CD4-positive, CD25-positive, alpha-beta regulatory T cell (primary cell): ENCODE results near the gene SCGB3A2. TPM values are rescaled to one million over a fixed set of nuclear protein-coding genes. Genes with fewer than 3 reads are reported as not detected.

Experiments used
- ATAC-seq, 2 donors: fragments of 150-1000 bp; cut with Tn5 transposase; one replicate each; pipeline ENCODE4 v1.10.0; 2021; ENCODE audit warnings: low read depth in 2 of 2, moderate number of reproducible peaks in 2 of 2, moderate library complexity in 1 of 2
- DNase-seq, 3 donors: peaks; one replicate each; pipeline versions ENCODE4 v3.0.0 to v3.0.0-alpha.2; 2012 to 2022; ENCODE audit warnings: mixed read lengths in 1 of 3
- H3K27ac ChIP-seq: one replicate; pipeline ENCODE4 v1.7.0; 2013; ENCODE audit warnings: mild to moderate bottlenecking, low read length; ENCODE audit not compliant: insufficient read depth, poor library complexity, severe bottlenecking
- H3K27me3 ChIP-seq: one replicate; pipeline ENCODE4 v1.7.0; 2013; ENCODE audit warnings: low read length; ENCODE audit not compliant: control insufficient read depth, insufficient read depth
- H3K36me3 ChIP-seq: one replicate; pipeline ENCODE4 v1.7.0; 2013; ENCODE audit warnings: mild to moderate bottlenecking, low read length, moderate library complexity; ENCODE audit not compliant: control insufficient read depth, insufficient read depth
- H3K4me1 ChIP-seq: 2 replicates; pipeline ENCODE4 v1.7.0; 2013; ENCODE audit warnings: mild to moderate bottlenecking, low read length; ENCODE audit not compliant: insufficient read depth, control insufficient read depth, poor library complexity, severe bottlenecking
- H3K4me3 ChIP-seq: one replicate; pipeline ENCODE4 v1.7.0; 2013; ENCODE audit warnings: low read depth, mild to moderate bottlenecking, low read length, moderate library complexity
- H3K9me3 ChIP-seq, 2 experiments: 1 replicate in 1 of 2; 2 replicates in 1 of 2; pipeline ENCODE4 v1.7.0; 2013; ENCODE audit warnings: low read length in 2 of 2, mild to moderate bottlenecking in 1 of 2, moderate library complexity in 1 of 2; ENCODE audit not compliant: control insufficient read depth in 2 of 2
- H3K27ac Mint-ChIP-seq, 3 donors: one replicate each; pipeline ENCODE4 v1.8.0; 2020 to 2022; ENCODE audit warnings: mild to moderate bottlenecking in 3 of 3, mixed read lengths in 3 of 3, moderate library complexity in 2 of 3
- H3K27me3 Mint-ChIP-seq: one replicate; pipeline ENCODE4 v1.8.0; 2022; ENCODE audit warnings: mild to moderate bottlenecking, mixed read lengths
- H3K36me3 Mint-ChIP-seq: one replicate; pipeline ENCODE4 v1.8.0; 2020; ENCODE audit warnings: mixed read lengths
- H3K4me1 Mint-ChIP-seq, 4 donors: one replicate each; pipeline ENCODE4 v1.8.0; 2020 to 2022; ENCODE audit warnings: mixed read lengths in 4 of 4, mild to moderate bottlenecking in 1 of 4
- H3K4me3 Mint-ChIP-seq, 4 donors: one replicate each; pipeline ENCODE4 v1.8.0; 2020 to 2022; ENCODE audit warnings: mild to moderate bottlenecking in 4 of 4, mixed read lengths in 4 of 4, moderate library complexity in 3 of 4
- H3K9me3 Mint-ChIP-seq, 7 donors: one replicate each; pipeline ENCODE4 v1.8.0; 2020 to 2022; ENCODE audit warnings: mixed read lengths in 7 of 7, mild to moderate bottlenecking in 3 of 7, moderate library complexity in 2 of 7
- polyA plus RNA-seq, 4 donors: library from polyadenylated mRNA; unstranded; fragments of 300-500 nt; fragmentation: Illumina TruSeq; gene quantifications; one replicate each; pipeline ENCODE4 v1.2.3, GENCODE V29; 2021
- total RNA-seq: library from RNA; stranded (reverse); gene quantifications from one replicate; pipeline ENCODE4 v1.2.3, GENCODE V29; 2022

The SCGB3A2 gene
- total and polyA plus RNA-seq, 5 donors from 2014 or later = not detected

DNA sequence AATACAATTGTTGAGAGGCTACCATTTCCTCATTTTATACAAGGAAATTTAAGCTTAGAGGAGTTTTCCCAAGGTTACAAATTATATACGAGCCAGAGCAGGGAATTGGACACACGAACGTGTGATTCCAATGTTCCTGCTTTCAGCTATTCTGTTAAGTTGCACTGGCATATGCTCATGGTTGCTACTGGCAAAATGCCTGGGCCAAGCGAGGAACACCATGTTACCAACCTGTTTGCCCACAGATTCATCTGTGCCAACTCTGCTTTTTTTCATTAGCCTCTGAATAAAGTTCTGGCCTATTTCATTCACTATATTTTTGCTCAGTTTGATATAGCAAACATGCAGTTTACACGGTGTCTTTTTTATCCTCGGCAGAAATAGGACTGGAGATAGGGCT lies 32.9 kb downstream of the SCGB3A2 start:
- no peak for ATAC-seq

DNA sequence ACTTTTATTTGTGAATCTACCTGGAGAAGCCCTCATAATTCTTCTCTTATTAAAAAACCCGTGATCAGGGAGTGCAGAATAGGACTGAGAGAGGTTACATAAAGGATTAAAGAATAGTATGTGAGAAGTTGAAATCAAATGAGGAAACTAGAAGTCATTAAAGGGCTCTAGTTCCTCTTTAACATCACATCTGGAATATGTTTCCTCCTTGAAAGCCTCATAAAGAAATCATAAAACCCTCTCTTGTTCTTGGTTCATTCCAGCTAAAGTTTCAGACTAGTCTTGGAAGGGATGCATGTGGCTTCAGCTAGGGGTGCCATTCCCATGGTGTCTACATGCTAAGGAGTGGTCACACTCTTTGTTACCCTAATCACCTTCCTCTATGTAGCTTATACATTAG lies 33.5 kb downstream of the SCGB3A2 start:
- H3K4me3 Mint-ChIP-seq = no peak overlapping the region
- Histone ChIP-seq H3K36me3 (no peaks in the 10 kb centered on the region), H3K4me1 (no peaks in the 10 kb centered on the region), H3K4me3 (no peak overlapping the region), H3K27ac (no peak overlapping the region), H3K27me3 (no peaks in the 10 kb centered on the region), H3K9me3 (no peaks in the 10 kb centered on the region)
- ATAC-seq = no peak
- peaks cover 4% of the 10 kb centered on the region for H3K27me3 Mint-ChIP-seq
- no peak for DNase-seq
- H3K9me3 Mint-ChIP-seq = peaks cover 0 to 2% (median 0%) of the 10 kb centered on the region in 7 donors
- H3K36me3 Mint-ChIP-seq = no peaks in the 10 kb centered on the region
- no peaks in the 10 kb centered on the region for H3K4me1 Mint-ChIP-seq
- no peak overlapping the region for H3K27ac Mint-ChIP-seq

More for the DNA sequence above, 32.9 kb downstream of the SCGB3A2 start:
- Histone ChIP-seq H3K9me3 (no peaks in the 10 kb centered on the region), H3K27ac (no peak overlapping the region), H3K4me3 (no peak overlapping the region), H3K4me1 (no peaks in the 10 kb centered on the region), H3K27me3 (no peaks in the 10 kb centered on the region), H3K36me3 (no peaks in the 10 kb centered on the region)
- no peak for DNase-seq
- H3K27ac Mint-ChIP-seq = no peak overlapping the region
- peaks cover 2% of the 10 kb centered on the region for H3K27me3 Mint-ChIP-seq
- H3K9me3 Mint-ChIP-seq = peaks cover 0 to 2% (median 0%) of the 10 kb centered on the region in 7 donors
- no peak overlapping the region for H3K4me3 Mint-ChIP-seq
- no peaks in the 10 kb centered on the region for H3K36me3 Mint-ChIP-seq
- H3K4me1 Mint-ChIP-seq = no peaks in the 10 kb centered on the region

DNA sequence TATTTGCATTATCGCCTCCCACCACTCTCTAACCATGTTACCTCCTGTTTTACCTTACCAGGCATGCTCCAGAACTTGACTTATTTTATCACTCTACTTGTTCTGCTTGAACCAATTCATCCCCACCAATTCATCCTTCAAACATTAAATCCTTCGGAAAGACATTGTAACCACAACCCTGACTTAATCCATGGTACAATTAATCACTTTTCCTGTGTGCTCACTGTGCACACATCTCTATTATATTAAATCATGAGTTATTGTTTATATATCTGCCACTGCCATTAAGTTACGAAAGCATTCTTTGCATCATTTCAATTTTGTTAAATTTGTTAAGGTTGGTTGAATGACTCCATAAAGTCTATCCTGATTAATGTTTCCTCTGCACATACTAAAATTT lies 35.3 kb downstream of the SCGB3A2 start:
- H3K4me3 Mint-ChIP-seq = no peak overlapping the region
- no peaks in the 10 kb centered on the region for H3K27me3 ChIP-seq
- H3K36me3 ChIP-seq = no peaks in the 10 kb centered on the region
- no peak overlapping the region for H3K4me3 ChIP-seq
- H3K9me3 Mint-ChIP-seq = peaks cover 0 to 4% (median 0%) of the 10 kb centered on the region in 7 donors
- H3K4me1 Mint-ChIP-seq = no peaks in the 10 kb centered on the region
- H3K9me3 ChIP-seq = no peaks in the 10 kb centered on the region
- ATAC-seq (no peak), DNase-seq (no peak)
- no peaks in the 10 kb centered on the region for H3K36me3 Mint-ChIP-seq
- H3K27ac ChIP-seq = no peak overlapping the region
- no peak overlapping the region for H3K27ac Mint-ChIP-seq
- no peaks in the 10 kb centered on the region for H3K4me1 ChIP-seq
- H3K27me3 Mint-ChIP-seq = peaks cover 4% of the 10 kb centered on the region

DNA sequence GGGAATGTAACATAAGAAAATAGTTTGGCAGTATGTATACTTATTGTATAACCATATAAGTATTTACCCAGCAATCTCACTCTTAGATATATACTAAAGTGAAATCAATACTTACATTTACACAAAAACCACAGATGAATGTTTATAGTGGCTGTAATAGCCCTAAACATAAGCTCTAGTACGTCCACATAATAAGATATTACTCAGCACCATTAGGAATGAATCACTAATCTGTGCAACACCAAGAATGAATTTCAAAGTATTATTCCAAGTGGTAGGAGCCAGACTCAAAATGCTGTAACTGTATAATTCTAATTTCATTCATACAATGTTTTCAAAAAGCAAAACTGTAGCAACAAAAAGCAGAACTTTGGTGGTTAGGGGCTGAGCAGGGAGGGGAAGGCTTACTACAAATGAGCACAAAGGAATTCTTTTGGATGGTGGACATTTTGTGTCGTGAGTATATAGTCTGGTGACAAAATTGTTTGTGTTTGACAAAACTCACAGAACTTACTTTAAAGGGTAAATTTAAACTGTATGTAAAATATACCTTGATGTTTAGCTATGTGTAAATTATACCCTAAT lies 39.7 kb downstream of the SCGB3A2 start:
- no peak for DNase-seq
- no peak overlapping the region for H3K4me3 Mint-ChIP-seq
- H3K9me3 ChIP-seq = no peaks in the 10 kb centered on the region
- peaks cover 0 to 6% (median 0%) of the 10 kb centered on the region in 7 donors for H3K9me3 Mint-ChIP-seq
- no peak overlapping the region for H3K27ac Mint-ChIP-seq
- H3K27me3 ChIP-seq = no peaks in the 10 kb centered on the region
- H3K4me1 ChIP-seq = no peaks in the 10 kb centered on the region
- H3K4me3 ChIP-seq = no peak overlapping the region
- no peaks in the 10 kb centered on the region for H3K4me1 Mint-ChIP-seq
- no peak overlapping the region for H3K27ac ChIP-seq
- ATAC-seq = no peak
- H3K36me3 Mint-ChIP-seq = no peaks in the 10 kb centered on the region
- no peaks in the 10 kb centered on the region for H3K36me3 ChIP-seq
- H3K27me3 Mint-ChIP-seq = peaks cover 4% of the 10 kb centered on the region

DNA sequence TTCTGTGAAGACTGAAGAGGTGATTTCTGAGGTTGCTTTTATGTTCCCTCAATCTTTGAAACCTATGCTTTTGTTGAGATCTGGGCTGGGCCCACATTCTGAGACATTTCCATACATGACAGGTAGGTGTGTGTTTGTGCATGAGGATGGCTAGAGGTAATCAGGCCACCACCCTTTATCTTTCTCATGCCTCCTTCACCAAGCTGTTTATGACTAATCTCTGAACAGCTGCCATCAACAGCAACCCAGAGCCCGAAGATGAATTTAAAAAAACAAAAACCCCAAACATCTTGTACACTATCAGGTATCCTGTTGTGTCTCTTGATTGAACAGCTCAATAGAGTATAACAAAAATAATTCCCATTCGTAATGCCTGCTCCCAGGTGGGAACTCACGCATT lies 40.4 kb downstream of the SCGB3A2 start:
- no peak overlapping the region for H3K27ac ChIP-seq
- no peaks in the 10 kb centered on the region for H3K36me3 Mint-ChIP-seq
- no peaks in the 10 kb centered on the region for H3K36me3 ChIP-seq
- no peaks in the 10 kb centered on the region for H3K4me1 Mint-ChIP-seq
- H3K27me3 ChIP-seq = no peaks in the 10 kb centered on the region
- H3K27ac Mint-ChIP-seq = no peak overlapping the region
- H3K4me3 ChIP-seq = no peak overlapping the region
- no peak for ATAC-seq
- H3K27me3 Mint-ChIP-seq = peaks cover 4% of the 10 kb centered on the region
- DNase-seq = no peak
- H3K4me1 ChIP-seq = no peaks in the 10 kb centered on the region
- H3K4me3 Mint-ChIP-seq = no peak overlapping the region
- H3K9me3 ChIP-seq = no peaks in the 10 kb centered on the region
- peaks cover 0 to 6% (median 0%) of the 10 kb centered on the region in 7 donors for H3K9me3 Mint-ChIP-seq

DNA sequence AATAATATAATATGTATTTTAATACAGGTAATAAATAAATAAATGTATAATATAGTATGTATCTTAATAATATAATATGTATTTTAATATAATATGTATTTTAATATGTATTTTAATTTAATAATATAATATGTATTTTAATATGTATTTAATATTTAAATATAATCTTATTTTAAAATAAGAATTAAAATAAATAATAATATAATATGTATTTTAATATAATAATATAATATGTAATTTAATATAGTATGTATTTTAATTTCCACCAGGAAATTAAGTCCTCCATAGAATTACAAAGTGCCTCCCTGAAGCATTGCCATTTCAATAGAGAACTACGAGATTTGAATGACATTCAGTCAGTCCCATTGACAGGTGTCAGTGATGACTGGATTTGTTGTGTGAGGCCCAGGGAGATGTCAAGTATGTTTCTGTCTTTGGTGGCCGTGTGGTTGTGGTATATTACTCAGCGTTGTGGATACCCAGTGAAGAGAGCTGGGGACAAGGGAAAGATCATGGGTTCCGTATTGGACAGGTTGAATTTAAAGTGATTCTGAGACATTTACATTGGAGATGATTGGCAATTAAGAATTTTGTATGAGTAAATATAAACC lies 42.0 kb downstream of the SCGB3A2 start:
- Histone ChIP-seq H3K9me3 (no peaks in the 10 kb centered on the region), H3K4me1 (no peaks in the 10 kb centered on the region), H3K4me3 (no peak overlapping the region), H3K27ac (no peak overlapping the region), H3K27me3 (no peaks in the 10 kb centered on the region), H3K36me3 (no peaks in the 10 kb centered on the region)
- Mint-ChIP-seq H3K27ac (no peak overlapping the region), H3K4me3 (no peak overlapping the region), H3K36me3 (no peaks in the 10 kb centered on the region), H3K9me3 (peaks cover 0 to 8% (median 0%) of the 10 kb centered on the region in 7 donors), H3K27me3 (peaks cover 4% of the 10 kb centered on the region), H3K4me1 (no peaks in the 10 kb centered on the region)
- ATAC-seq = no peak
- no peak for DNase-seq

DNA sequence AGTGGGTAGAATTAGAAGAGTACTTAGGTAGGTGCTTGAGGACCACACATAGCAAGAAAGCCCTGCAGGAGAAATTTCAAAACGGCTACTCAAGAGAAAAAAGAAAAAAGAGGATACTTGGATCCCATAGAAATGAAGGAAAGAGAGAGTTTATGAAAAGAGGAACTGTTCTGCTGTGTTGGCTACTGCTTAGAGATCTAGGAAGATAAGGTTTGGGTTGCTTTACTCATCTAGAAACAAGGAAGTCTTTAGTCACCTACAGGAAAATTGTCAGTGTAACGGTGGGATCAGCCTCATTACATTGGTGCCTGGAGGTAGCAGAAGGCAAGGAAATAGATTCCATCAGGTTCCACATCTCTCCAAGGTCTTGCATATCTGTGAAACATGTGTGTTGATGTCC lies 42.6 kb downstream of the SCGB3A2 start:
- Histone ChIP-seq H3K4me3 (no peak overlapping the region), H3K27ac (no peak overlapping the region), H3K4me1 (no peaks in the 10 kb centered on the region), H3K27me3 (no peaks in the 10 kb centered on the region), H3K36me3 (no peaks in the 10 kb centered on the region), H3K9me3 (no peaks in the 10 kb centered on the region)
- Mint-ChIP-seq H3K27me3 (peaks cover 4% of the 10 kb centered on the region), H3K27ac (no peak overlapping the region), H3K4me3 (no peak overlapping the region), H3K36me3 (no peaks in the 10 kb centered on the region), H3K9me3 (peaks cover 0 to 8% (median 0%) of the 10 kb centered on the region in 7 donors), H3K4me1 (no peaks in the 10 kb centered on the region)
- ATAC-seq = no peak
- no peak for DNase-seq

DNA sequence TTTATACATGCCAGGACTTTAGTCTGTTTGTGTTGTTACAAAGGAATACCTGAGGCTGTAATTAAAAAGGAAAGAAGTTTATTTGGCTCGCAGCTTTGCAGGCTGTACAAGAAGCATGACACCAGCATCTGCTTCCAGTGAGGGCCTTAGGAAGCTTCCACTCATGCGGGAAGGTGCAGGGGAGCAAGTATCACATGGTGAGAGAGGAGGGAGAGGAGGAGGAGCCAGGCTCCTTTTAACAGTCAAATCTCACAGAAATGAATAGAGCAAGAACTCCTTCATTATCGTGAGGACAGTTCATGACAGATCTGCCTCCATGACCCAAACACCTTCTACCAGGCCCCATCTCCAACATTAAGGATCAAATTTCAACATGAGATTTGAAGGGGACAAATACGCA lies 46.5 kb downstream of the SCGB3A2 start:
- H3K9me3 ChIP-seq = no peaks in the 10 kb centered on the region
- no peaks in the 10 kb centered on the region for H3K27me3 Mint-ChIP-seq

More for the DNA sequence above, 46.5 kb downstream of the SCGB3A2 start:
- ATAC-seq (no peak), DNase-seq (no peak)
- Histone ChIP-seq H3K36me3 (no peaks in the 10 kb centered on the region), H3K4me3 (no peak overlapping the region), H3K4me1 (no peaks in the 10 kb centered on the region), H3K27ac (no peak overlapping the region), H3K27me3 (no peaks in the 10 kb centered on the region)
- Mint-ChIP-seq H3K9me3 (peaks cover 0 to 9% (median 4%) of the 10 kb centered on the region in 7 donors), H3K36me3 (no peaks in the 10 kb centered on the region), H3K4me1 (no peaks in the 10 kb centered on the region), H3K4me3 (no peak overlapping the region), H3K27ac (no peak overlapping the region)
